IMR-90 (cell line): ENCODE measurements around the gene ATG3. TPM values are rescaled to one million over a fixed set of nuclear protein-coding genes. Genes with fewer than 3 reads are reported as not detected.

Experiments used
- ATAC-seq: fragments of 200-7000 bp; cut with Tn5 transposase; 2 replicates; pipeline ENCODE4 v1.9.1; 2020; ENCODE audit warnings: low read depth, mild to moderate bottlenecking, moderate library complexity
- BruUV-seq: library from RNA; stranded (reverse); fragments of 400-500 nt; replicated peaks from 2 replicates; lab custom pipeline; 2021; lab: Mats Ljungman, UMichigan
- CTCF ChIA-PET: fragments of 300-600 bp; formaldehyde crosslinking; extraction: SDS; loops from one replicate; lab custom pipeline; 2021; ENCODE audit warnings: antibody characterized with exemption; lab: Yijun Ruan, JAX
- POLR2A ChIA-PET: fragments of 300-600 bp; sonication (Branson Sonifier 250); formaldehyde crosslinking; loops from one replicate; lab custom pipeline; 2022; ENCODE audit warnings: antibody characterized with exemption; ENCODE audit not compliant: unreplicated experiment; lab: Charles Lee
- DNase-seq: peaks from one replicate; pipeline ENCODE4 v3.0.0; 2013
- H2AFZ ChIP-seq: replicated peaks from 2 replicates; pipeline ENCODE3; 2013; ENCODE audit warnings: low read length, mild to moderate bottlenecking; ENCODE audit not compliant: poor library complexity
- H2AK5ac ChIP-seq: 2 replicates; pipeline ENCODE4 v1.6.1; 2013; ENCODE audit warnings: low read depth, low read length, inconsistent platforms
- H2AK9ac ChIP-seq: replicated peaks from 2 replicates; pipeline ENCODE3; 2013; ENCODE audit warnings: mild to moderate bottlenecking, low read depth, low read length, moderate library complexity; ENCODE audit not compliant: poor library complexity
- H2BK120ac ChIP-seq: 2 replicates; pipeline ENCODE4 v1.6.1; 2013; ENCODE audit warnings: low read depth, low read length, inconsistent platforms
- H2BK15ac ChIP-seq: 3 replicates; pipeline ENCODE4 v1.6.1; 2013; ENCODE audit warnings: low read depth, low read length, inconsistent platforms
- H2BK20ac ChIP-seq: 2 replicates; pipeline ENCODE4 v1.6.1; 2013; ENCODE audit warnings: low read depth, mild to moderate bottlenecking, inconsistent platforms, low read length, moderate library complexity
- H2BK5ac ChIP-seq: 2 replicates; pipeline ENCODE4 v1.6.1; 2013; ENCODE audit warnings: mild to moderate bottlenecking, low read depth, low read length, inconsistent platforms; ENCODE audit not compliant: poor library complexity, severe bottlenecking
- H3K14ac ChIP-seq: replicated peaks from 2 replicates; pipeline ENCODE4 v1.6.1; 2013; ENCODE audit warnings: low read depth, low read length, inconsistent platforms
- H3K18ac ChIP-seq: 2 replicates; pipeline ENCODE4 v1.6.1; 2013; ENCODE audit warnings: low read depth, low read length, control low read depth
- H3K23ac ChIP-seq: 2 replicates; pipeline ENCODE4 v1.6.1; 2013; ENCODE audit warnings: low read depth, low read length, inconsistent platforms
- H3K27ac ChIP-seq: 2 replicates; pipeline ENCODE4 v1.5.1; 2013; ENCODE audit warnings: mild to moderate bottlenecking, control low read depth, low read length; ENCODE audit not compliant: insufficient read depth
- H3K27me3 ChIP-seq: 2 replicates; pipeline ENCODE4 v1.6.1; 2013; ENCODE audit warnings: low read length; ENCODE audit not compliant: control insufficient read depth, insufficient read depth
- H3K36me3 ChIP-seq: 2 replicates; pipeline ENCODE4 v1.6.1; 2013; ENCODE audit warnings: low read length, mixed read lengths; ENCODE audit not compliant: control insufficient read depth, insufficient read depth
- H3K4ac ChIP-seq: 2 replicates; pipeline ENCODE4 v1.6.1; 2013; ENCODE audit warnings: low read depth, low read length, inconsistent platforms
- H3K4me1 ChIP-seq: 2 replicates; pipeline ENCODE4 v1.6.1; 2013; ENCODE audit warnings: low read length, mixed read lengths; ENCODE audit not compliant: control insufficient read depth, insufficient read depth
- H3K4me2 ChIP-seq: 2 replicates; pipeline ENCODE4 v1.6.1; 2013; ENCODE audit warnings: low read depth, mild to moderate bottlenecking, control low read depth, low read length, moderate library complexity
- H3K4me3 ChIP-seq: 2 replicates; pipeline ENCODE4 v1.5.1; 2013; ENCODE audit warnings: low read depth, mild to moderate bottlenecking, control low read depth, low read length, moderate library complexity; ENCODE audit not compliant: insufficient read depth
- H3K56ac ChIP-seq: 2 replicates; pipeline ENCODE4 v1.6.1; 2013; ENCODE audit warnings: low read length, inconsistent platforms; ENCODE audit not compliant: insufficient read depth; ENCODE audit errors: extremely low read depth
- H3K79me1 ChIP-seq, 2 experiments: 2 replicates each; pipeline ENCODE4 v1.6.1; 2013; ENCODE audit warnings: low read length in 2 of 2, inconsistent platforms in 1 of 2, low read depth in 1 of 2
- H3K9ac ChIP-seq: 2 replicates; pipeline ENCODE4 v1.6.1; 2013; ENCODE audit warnings: low read depth, low read length, control low read depth
- H3K9me1 ChIP-seq: 2 replicates; pipeline ENCODE4 v1.6.1; 2013; ENCODE audit warnings: low read length, inconsistent platforms; ENCODE audit not compliant: insufficient read depth
- H3K9me3 ChIP-seq: 2 replicates; pipeline ENCODE4 v1.6.1; 2013; ENCODE audit warnings: low read length; ENCODE audit not compliant: control insufficient read depth, insufficient read depth
- H4K20me1 ChIP-seq: 2 replicates; pipeline ENCODE4 v1.6.1; 2013; ENCODE audit warnings: low read length, inconsistent platforms; ENCODE audit not compliant: insufficient read depth
- H4K5ac ChIP-seq: 2 replicates; pipeline ENCODE4 v1.6.1; 2013; ENCODE audit warnings: mild to moderate bottlenecking, low read depth, low read length, control low read depth
- H4K8ac ChIP-seq, 2 experiments: 2 replicates each; pipeline ENCODE4 v1.6.1; 2013; ENCODE audit warnings: low read depth in 2 of 2, low read length in 2 of 2, control low read depth in 1 of 2, inconsistent platforms in 1 of 2
- H4K91ac ChIP-seq: 2 replicates; pipeline ENCODE4 v1.6.1; 2013; ENCODE audit warnings: low read depth, low read length, inconsistent platforms; ENCODE audit not compliant: insufficient read depth
- BHLHE40 ChIP-seq: fragments of 150-350 bp; IDR thresholded peaks from 2 replicates; pipeline ENCODE4 v1.6.1; 2016; ENCODE audit warnings: mild to moderate bottlenecking, low read depth, low read length
- CEBPB ChIP-seq: IDR thresholded peaks from 2 replicates; pipeline ENCODE4 v1.6.1; 2012; ENCODE audit warnings: low read depth, low read length, improper control_type of control experiment
- MXI1 ChIP-seq: IDR thresholded peaks from 2 replicates; pipeline ENCODE4 v1.6.1; 2012; ENCODE audit warnings: low read depth, mild to moderate bottlenecking, low read length, moderate library complexity, borderline replicate concordance
- RCOR1 ChIP-seq: IDR thresholded peaks from 2 replicates; pipeline ENCODE4 v1.6.1; 2012; ENCODE audit warnings: mild to moderate bottlenecking, low read length, improper control_type of control experiment; ENCODE audit not compliant: insufficient replicate concordance
- WGBS, 2 experiments: methylation state at CpG; one replicate each; pipeline versions ENCODE4 v1.1.5 to v1.1.7; 2013; ENCODE audit warnings: missing lambda C conversion rate in 2 of 2; ENCODE audit not compliant: insufficient read length in 1 of 2; ENCODE audit errors: extremely low coverage in 2 of 2; 5-methylcytosine and 5-hydroxymethylcytosine counted together
- dilution Hi-C: fragments of 300-500 bp; cut with HindIII; formaldehyde crosslinking; loops from one replicate; pipeline ENCODE4 v1.14.3; 2018; ENCODE audit warnings: low sequenced_read_pairs; ENCODE audit not compliant: unreplicated experiment
- in situ Hi-C: fragments of 300-500 bp; cut with MboI; formaldehyde crosslinking; loops from 3 replicates; pipeline ENCODE4 v1.14.3; 2019; ENCODE audit warnings: low sequenced_read_pairs, inconsistent platforms, mixed read lengths
- intact Hi-C: fragments of 100-400 bp; cut with micrococcal nuclease; formaldehyde crosslinking; loops from 2 replicates; pipeline ENCODE4 v1.10.0; 2022
- polyA plus RNA-seq, 3 experiments: library from polyadenylated mRNA; depleted of rRNA; stranded (reverse); fragments of >200 nt; gene quantifications; 2 replicates each; pipeline ENCODE4 v1.2.3, GENCODE V29; 2012; ENCODE audit warnings: low replicate concordance in 1 of 3
- total RNA-seq: library from RNA; depleted of rRNA; stranded (reverse); fragments of >200 nt; gene quantifications from 2 replicates; pipeline ENCODE4 v1.2.3, GENCODE V29; 2012
- TF ChIP-seq, protein P1 (sequence below): fragments of 150-350 bp; IDR thresholded peaks from 2 replicates; pipeline ENCODE4 v1.6.1; 2017; ENCODE audit warnings: mild to moderate bottlenecking, antibody characterized with exemption, low read length, low read depth
- TF ChIP-seq, protein P2 (sequence below): fragments of 150-350 bp; IDR thresholded peaks from 2 replicates; pipeline ENCODE4 v1.6.1; 2016; ENCODE audit warnings: low read depth, mild to moderate bottlenecking, low read length, moderate library complexity, borderline replicate concordance

The ATG3 gene
- total and polyA plus RNA-seq, 2 of the 4 experiments (the other 2 are of a cell fraction) = 30.8 to 31.7 TPM

DNA sequence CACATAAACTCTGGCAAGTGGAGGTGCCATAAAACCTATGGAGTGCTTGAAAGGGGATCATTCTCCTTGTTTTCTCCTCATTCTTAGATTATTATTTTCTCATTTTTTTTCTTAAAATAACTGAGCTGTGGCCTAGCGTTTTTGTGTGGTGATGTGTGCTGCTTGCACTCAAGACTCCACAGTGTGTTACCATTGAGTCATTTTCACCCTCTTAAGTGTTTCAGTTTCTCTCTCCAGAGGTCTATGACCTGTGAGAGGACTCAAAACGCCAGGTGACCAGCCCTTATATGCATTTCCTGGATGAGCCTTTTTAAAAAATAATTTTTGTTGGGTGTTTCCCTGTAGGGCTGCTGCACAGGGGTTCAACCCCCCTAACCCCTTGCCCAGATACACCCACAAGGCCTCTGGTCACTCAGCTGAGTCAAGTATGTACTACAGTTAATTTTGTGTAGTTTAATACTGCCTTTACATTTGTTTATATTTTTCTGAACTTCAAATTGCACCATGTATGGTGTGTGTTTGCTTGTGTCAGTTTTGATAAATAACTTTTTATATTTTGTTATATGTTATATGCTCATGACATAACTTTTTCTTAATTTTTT is 47.1 kb downstream of the ATG3 start:
- CTCF ChIA-PET = interaction anchor here (1.0 to 1.3 kb wide), 2 partner anchors 188 to 210 kb away, joined by 3 to 7 read pairs; no protein-coding TSS in a partner anchor

More for the DNA sequence above, 47.1 kb downstream of the ATG3 start:
- Histone ChIP-seq H3K79me1 (no peaks in the 10 kb centered on the region), H4K91ac (no peak overlapping the region), H2AK5ac (no peak overlapping the region), H3K4me2 (no peak overlapping the region), H3K9ac (no peak overlapping the region), H3K14ac (no peak overlapping the region), H2BK15ac (no peak overlapping the region), H3K9me1 (no peaks in the 10 kb centered on the region), H3K4me3 (no peak overlapping the region), H3K18ac (no peak overlapping the region), H2BK5ac (no peak overlapping the region), H3K23ac (no peak overlapping the region), H3K36me3 (no peaks in the 10 kb centered on the region), H4K20me1 (no peaks in the 10 kb centered on the region), H3K4me1 (no peaks in the 10 kb centered on the region), H2AK9ac (no peak overlapping the region), H3K9me3 (no peaks in the 10 kb centered on the region), H2BK20ac (no peak overlapping the region), H4K5ac (no peak overlapping the region), H2BK120ac (no peak overlapping the region), H3K27me3 (no peaks in the 10 kb centered on the region), H3K56ac (no peak overlapping the region), H4K8ac (no peak overlapping the region), H3K27ac (no peak overlapping the region), H2AFZ (no peak overlapping the region), H3K4ac (no peak overlapping the region)
- dilution Hi-C loops (loop anchor here (25.0 kb wide), 1 partner anchor 202 kb away; no protein-coding TSS in a partner anchor), intact Hi-C loops (loop anchor here (5.0 kb wide), 1 partner anchor 72 kb away; no protein-coding TSS in a partner anchor), in situ Hi-C loops (loop anchor here (25.0 kb wide), 1 partner anchor 377 kb away; the partner anchor contains the start of gene GCSAM)
- DNase-seq (peak; percentile 41), ATAC-seq (no peak)
- no CpG with 5 or more reads among the region's 2 CpGs for WGBS, 2 experiments
- BruUV-seq = no TSS peak
- POLR2A ChIA-PET = no interaction called here
- TF ChIP-seq MXI1 = no peak
- no peak for TF ChIP-seq CEBPB
- no peak for TF ChIP-seq RCOR1
- TF ChIP-seq BHLHE40 = no peak
- TF ChIP-seq, protein P1, sequence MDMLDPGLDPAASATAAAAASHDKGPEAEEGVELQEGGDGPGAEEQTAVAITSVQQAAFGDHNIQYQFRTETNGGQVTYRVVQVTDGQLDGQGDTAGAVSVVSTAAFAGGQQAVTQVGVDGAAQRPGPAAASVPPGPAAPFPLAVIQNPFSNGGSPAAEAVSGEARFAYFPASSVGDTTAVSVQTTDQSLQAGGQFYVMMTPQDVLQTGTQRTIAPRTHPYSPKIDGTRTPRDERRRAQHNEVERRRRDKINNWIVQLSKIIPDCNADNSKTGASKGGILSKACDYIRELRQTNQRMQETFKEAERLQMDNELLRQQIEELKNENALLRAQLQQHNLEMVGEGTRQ = no peak
- TF ChIP-seq, protein P2, sequence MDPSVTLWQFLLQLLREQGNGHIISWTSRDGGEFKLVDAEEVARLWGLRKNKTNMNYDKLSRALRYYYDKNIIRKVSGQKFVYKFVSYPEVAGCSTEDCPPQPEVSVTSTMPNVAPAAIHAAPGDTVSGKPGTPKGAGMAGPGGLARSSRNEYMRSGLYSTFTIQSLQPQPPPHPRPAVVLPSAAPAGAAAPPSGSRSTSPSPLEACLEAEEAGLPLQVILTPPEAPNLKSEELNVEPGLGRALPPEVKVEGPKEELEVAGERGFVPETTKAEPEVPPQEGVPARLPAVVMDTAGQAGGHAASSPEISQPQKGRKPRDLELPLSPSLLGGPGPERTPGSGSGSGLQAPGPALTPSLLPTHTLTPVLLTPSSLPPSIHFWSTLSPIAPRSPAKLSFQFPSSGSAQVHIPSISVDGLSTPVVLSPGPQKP = no peak
